HFF-Myc (cell line): ENCODE data around the gene LDLRAD4.
A peak's percentile ranks its signal among the peaks of the same experiment; 100 is the strongest.

Experiments
- DNase-seq: peaks from one replicate; pipeline ENCODE4 v3.0.0-alpha.2; 2011; ENCODE audit warnings: low read depth; ENCODE audit errors: extremely low read depth
- H3K4me3 ChIP-seq: replicated peaks from 2 replicates; pipeline ENCODE4 v1.5.1; 2011; ENCODE audit warnings: low read depth, mild to moderate bottlenecking, control low read depth, low read length
- CTCF ChIP-seq: IDR thresholded peaks from 2 replicates; pipeline ENCODE4 v1.5.1; 2012; ENCODE audit warnings: mild to moderate bottlenecking, low read depth, low read length, control low read depth; ENCODE audit errors: missing control alignments

LDLRAD4 gene

GRCh38 chr18:13379062-13379865, 160.7 kb downstream of the LDLRAD4 start:
- no peak overlapping the region for H3K4me3 ChIP-seq
- no peak for TF ChIP-seq CTCF
- no peak for DNase-seq

DNA sequence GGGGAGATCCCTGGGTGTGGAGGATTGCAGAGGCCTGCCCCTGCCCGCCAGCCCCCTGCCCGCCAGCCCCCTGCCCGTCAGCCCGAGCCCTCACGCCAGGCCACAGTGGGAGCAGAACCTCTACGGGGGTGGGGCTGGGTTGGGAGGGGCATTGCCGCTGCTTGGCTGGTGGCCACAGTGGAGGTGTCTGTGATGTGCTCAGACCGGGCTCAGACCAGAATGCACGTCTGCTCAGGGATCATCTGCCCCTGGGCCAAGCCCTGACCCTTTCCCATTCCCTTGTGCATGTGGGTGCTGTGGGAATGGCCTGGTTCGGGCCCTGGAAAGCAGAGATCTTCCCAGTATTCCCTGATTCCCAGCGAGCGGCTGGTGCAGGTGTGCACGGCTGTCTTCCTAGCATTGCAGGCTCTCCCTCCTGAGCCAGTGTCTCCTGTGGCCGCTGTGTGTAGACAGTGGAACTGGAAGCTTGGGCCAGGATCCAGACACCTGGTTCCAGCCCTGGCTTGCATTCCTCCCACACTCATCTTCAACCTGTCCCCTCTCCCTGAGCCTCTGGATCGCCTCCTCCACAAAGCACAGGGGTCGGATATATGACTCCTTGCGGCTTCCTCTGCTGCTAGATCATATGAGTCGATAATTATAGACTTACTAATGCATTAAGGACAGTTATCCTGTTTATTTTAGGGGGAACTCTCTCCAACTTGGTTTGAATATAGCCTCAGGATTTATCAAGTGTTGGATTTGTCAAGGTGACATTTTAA, 161.6 kb downstream of the LDLRAD4 start:
- TF ChIP-seq CTCF: no peak
- no peak overlapping the region for H3K4me3 ChIP-seq
- DNase-seq: no peak

DNA sequence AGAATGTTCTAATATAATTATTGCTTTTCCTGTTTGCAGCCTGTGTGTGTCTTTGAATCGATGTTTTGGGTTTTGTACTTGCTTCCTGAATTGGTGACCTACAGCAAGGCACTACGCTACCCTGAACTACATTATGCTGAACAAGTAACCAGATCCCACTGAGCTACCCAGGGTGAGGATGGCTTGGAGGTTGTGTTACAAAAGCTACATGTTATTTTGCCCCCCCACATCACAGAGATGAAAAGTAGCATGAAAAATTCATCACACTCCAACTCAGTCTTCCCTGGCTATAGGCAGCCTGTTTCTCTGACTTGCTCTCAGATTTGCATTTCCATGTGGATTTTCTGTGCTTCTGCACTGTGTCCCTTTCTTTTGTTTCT, 162.1 kb downstream of the LDLRAD4 start:
- TF ChIP-seq CTCF: no peak
- H3K4me3 ChIP-seq: no peak overlapping the region
- no peak for DNase-seq

DNA sequence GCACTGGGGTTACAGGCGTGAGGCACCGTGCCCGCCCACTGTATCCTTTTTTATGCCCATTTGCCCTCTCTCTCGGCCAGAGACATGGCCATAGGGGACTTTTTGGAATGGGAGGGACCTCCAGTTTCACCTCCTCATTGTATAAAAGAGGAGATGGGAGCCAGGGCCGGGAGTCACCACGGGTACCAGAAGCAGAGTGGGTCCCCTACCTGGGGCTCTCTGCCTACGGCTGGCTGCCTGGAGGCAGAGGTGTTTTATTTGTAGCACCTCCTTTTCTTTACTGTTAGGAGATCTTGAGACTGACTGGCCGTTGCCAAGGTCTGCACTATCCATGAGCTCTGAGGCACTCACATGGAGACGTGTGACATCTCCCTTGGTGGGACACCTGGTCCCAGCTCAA, 162.8 kb downstream of the LDLRAD4 start:
- no peak for TF ChIP-seq CTCF
- no peak for DNase-seq
- H3K4me3 ChIP-seq: no peak overlapping the region

DNA sequence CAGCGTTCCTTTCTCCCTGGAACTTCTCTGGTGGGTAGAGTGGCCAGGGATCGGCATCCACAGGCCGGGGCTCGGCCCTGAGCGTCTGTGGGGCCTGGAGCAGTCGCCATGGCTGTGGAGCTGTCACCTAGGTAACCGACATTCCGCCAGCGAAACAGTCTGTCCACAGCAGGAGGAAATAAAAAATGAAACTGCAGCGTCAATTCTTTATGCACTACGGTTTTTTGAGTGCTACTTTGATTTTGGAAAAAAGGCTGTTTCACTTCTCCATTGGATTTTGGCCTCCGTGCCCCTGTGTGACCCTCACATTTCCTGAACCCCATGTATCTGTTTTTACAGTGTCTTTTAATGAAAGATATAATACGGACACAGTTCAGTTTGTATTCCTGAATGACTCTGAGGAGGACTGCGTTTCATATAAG, 163.4 kb downstream of the LDLRAD4 start:
- no peak for TF ChIP-seq CTCF
- H3K4me3 ChIP-seq: no peak overlapping the region
- no peak for DNase-seq

- DNase-seq: peak; percentile 38
- no peak for TF ChIP-seq CTCF
- no peak overlapping the region for H3K4me3 ChIP-seq
These were observed 163.9 kb downstream of the LDLRAD4 start for GRCh38 chr18:13382366-13382953.
